Adrenal gland (tissue), 5 donors: Measurements from ENCODE around the gene C17orf100.

ENCODE experiments used
- POLR2A ChIP-seq, 2 donors: fragments of 450-650 bp; IDR thresholded peaks; one replicate each; pipeline ENCODE4 v1.6.1; 2017; ENCODE audit warnings: antibody characterized with exemption in 2 of 2, mild to moderate bottlenecking in 2 of 2, moderate library complexity in 1 of 2
- TF ChIP-seq, protein P1 (sequence below), 6 experiments: fragments of 450-650 bp in 4 of 6; fragments of 200-600 bp in 2 of 6; sonication (generic) in 1 of 6; IDR thresholded peaks; 1 replicate in 5 of 6; 2 replicates in 1 of 6; pipeline versions ENCODE4 v1.5.1 to v1.8.0; 2016 to 2021; ENCODE audit warnings: antibody characterized with exemption in 6 of 6, mild to moderate bottlenecking in 2 of 6, moderate library complexity in 1 of 6
- donor health status: DM: no; HTN: no; CAD: no.

- TF ChIP-seq, protein P1, sequence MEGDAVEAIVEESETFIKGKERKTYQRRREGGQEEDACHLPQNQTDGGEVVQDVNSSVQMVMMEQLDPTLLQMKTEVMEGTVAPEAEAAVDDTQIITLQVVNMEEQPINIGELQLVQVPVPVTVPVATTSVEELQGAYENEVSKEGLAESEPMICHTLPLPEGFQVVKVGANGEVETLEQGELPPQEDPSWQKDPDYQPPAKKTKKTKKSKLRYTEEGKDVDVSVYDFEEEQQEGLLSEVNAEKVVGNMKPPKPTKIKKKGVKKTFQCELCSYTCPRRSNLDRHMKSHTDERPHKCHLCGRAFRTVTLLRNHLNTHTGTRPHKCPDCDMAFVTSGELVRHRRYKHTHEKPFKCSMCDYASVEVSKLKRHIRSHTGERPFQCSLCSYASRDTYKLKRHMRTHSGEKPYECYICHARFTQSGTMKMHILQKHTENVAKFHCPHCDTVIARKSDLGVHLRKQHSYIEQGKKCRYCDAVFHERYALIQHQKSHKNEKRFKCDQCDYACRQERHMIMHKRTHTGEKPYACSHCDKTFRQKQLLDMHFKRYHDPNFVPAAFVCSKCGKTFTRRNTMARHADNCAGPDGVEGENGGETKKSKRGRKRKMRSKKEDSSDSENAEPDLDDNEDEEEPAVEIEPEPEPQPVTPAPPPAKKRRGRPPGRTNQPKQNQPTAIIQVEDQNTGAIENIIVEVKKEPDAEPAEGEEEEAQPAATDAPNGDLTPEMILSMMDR (IDR thresholded peaks at IDR 0.05), result no peak
- TF ChIP-seq POLR2A (IDR thresholded peaks at IDR 0.05), result no peak
Observed at GRCh38 chr17:6626616-6627015, 24.9 kb upstream of the C17orf100 start.
